GM19463 (cell line): ENCODE results near the gene SYT1.
"Not testable (repeated sequence)": the region's sequence is repeated elsewhere in the genome, so short reads cannot be mapped to it uniquely, and the experiment has no call there.

Experiments used
- ATAC-seq: cut with Tn5 transposase; IDR thresholded peaks from one replicate; pipeline ENCODE4 v1.9.1; 2021; ENCODE audit warnings: mild to moderate bottlenecking, moderate library complexity; ENCODE audit not compliant: unreplicated experiment

Gene SYT1

GRCh38 chr12:79200176-79200575 lies 335.6 kb downstream of the SYT1 start:
- ATAC-seq: no peak

GRCh38 chr12:79203058-79203647 lies 338.6 kb downstream of the SYT1 start:
- no peak for ATAC-seq

- ATAC-seq: no peak
Measured at GRCh38 chr12:79206871-79207270, 342.3 kb downstream of the SYT1 start.

- ATAC-seq: not testable (repeated sequence)
Measured at GRCh38 chr12:79210403-79210802, 345.8 kb downstream of the SYT1 start.

GRCh38 chr12:79217306-79217705 lies 352.7 kb downstream of the SYT1 start:
- ATAC-seq: no peak

- no peak for ATAC-seq
Measured at GRCh38 chr12:79223210-79223609, 358.6 kb downstream of the SYT1 start.

GRCh38 chr12:79223761-79224160 lies 359.2 kb downstream of the SYT1 start:
- no peak for ATAC-seq

GRCh38 chr12:79227091-79227490 lies 362.5 kb downstream of the SYT1 start:
- no peak for ATAC-seq

GRCh38 chr12:79227646-79228045 lies 363.1 kb downstream of the SYT1 start:
- ATAC-seq: no peak

GRCh38 chr12:79233341-79233781 lies 368.8 kb downstream of the SYT1 start:
- ATAC-seq: no peak

- no peak for ATAC-seq
Measured at GRCh38 chr12:79236920-79237319, 372.3 kb downstream of the SYT1 start.

- no peak for ATAC-seq
Measured at GRCh38 chr12:79238246-79238645, 373.7 kb downstream of the SYT1 start.

GRCh38 chr12:79247494-79247893 lies 382.9 kb downstream of the SYT1 start:
- ATAC-seq: no peak

GRCh38 chr12:79250186-79250585 lies 385.6 kb downstream of the SYT1 start:
- no peak for ATAC-seq

GRCh38 chr12:79250960-79251755 lies 386.6 kb downstream of the SYT1 start:
- no peak for ATAC-seq

GRCh38 chr12:79252358-79253075 lies 387.9 kb downstream of the SYT1 start:
- ATAC-seq: no peak

- no peak for ATAC-seq
Measured at GRCh38 chr12:79255288-79255687, 390.7 kb downstream of the SYT1 start.

GRCh38 chr12:79260923-79261322 lies 396.3 kb downstream of the SYT1 start:
- no peak for ATAC-seq

- no peak for ATAC-seq
Measured at GRCh38 chr12:79262938-79263337, 398.4 kb downstream of the SYT1 start.

GRCh38 chr12:79266343-79267144 lies 402.0 kb downstream of the SYT1 start:
- no peak for ATAC-seq

GRCh38 chr12:79267580-79267979 lies 403.0 kb downstream of the SYT1 start:
- ATAC-seq: no peak
